Measurements from ENCODE around the gene FGD4. TPM values are rescaled to one million over a fixed set of nuclear protein-coding genes. Genes with fewer than 3 reads are reported as not detected.

The FGD4 gene
- total and polyA plus RNA-seq, 9 of the 15 experiments (the other 6 are each of a cell fraction or from before 2014, with no cell fraction given), result 0.05 to 0.51 (median 0.27) TPM

GRCh38 chr12:32577328-32577727 is 178.0 kb downstream of the FGD4 start:
- Histone ChIP-seq H3K4me1 (replicated peaks in 1 of 2; ENCODE audit: control insufficient read depth in 2 of 2, insufficient read depth in 2 of 2, low read length in 2 of 2) (no peaks in the 10 kb centered on the region), H3K4me3 (no peak overlapping the region), H3K79me2 (ENCODE audit: control insufficient read depth, insufficient read depth, low read length) (no peaks in the 10 kb centered on the region), H3K27ac (ENCODE audit: extremely low read depth, low read depth, low read length) (no peak overlapping the region), H3K9ac (ENCODE audit: insufficient read depth in 1 of 2, low read depth in 2 of 2, low read length in 2 of 2) (no peak overlapping the region), H3K4me2 (ENCODE audit: insufficient read depth, low read length) (no peak overlapping the region), H4K20me1 (replicated peaks; ENCODE audit: control insufficient read depth, insufficient read depth, low read length) (no peaks in the 10 kb centered on the region), H3K9me3 (replicated peaks; ENCODE audit: control insufficient read depth, insufficient read depth, low read depth, low read length) (peaks cover 2% of the 10 kb centered on the region; the same call in 1 of the 2 replicates), H2AFZ (ENCODE audit: low read depth, low read length) (no peak overlapping the region), H3K36me3 (ENCODE audit: control insufficient read depth, insufficient read depth, low read length) (no peaks in the 10 kb centered on the region), H3K27me3 (ENCODE audit: control insufficient read depth in 2 of 2, insufficient read depth in 2 of 2, low read length in 2 of 2) (peaks cover 0 to 8% of the 10 kb centered on the region in 2 experiments; a peak in 2 of 5 replicates), H3K9me1 (ENCODE audit: control insufficient read depth, insufficient read depth, low read length) (no peaks in the 10 kb centered on the region)
- ChIA-PET POLR2A (interaction anchor here (0.6 kb wide), 1 partner anchor 11 kb away, joined by 3 read pairs; no protein-coding TSS in a partner anchor), CTCF (ENCODE audit: low intra/inter-chr PET ratio) (no interaction called here)
- no peak for ATAC-seq
- in situ Hi-C loops (cut with MboI), result no loop called here
- WGBS (ENCODE audit: insufficient coverage, low coverage, missing lambda C conversion rate), result 0% methylated on average over 2 of the region's 2 CpGs
- intact Hi-C loops (cut with micrococcal nuclease), result no loop called here
- no TSS peak for BruUV-seq (replicated peaks)
- DNase-seq (ENCODE audit: extremely low read depth in 1 of 4, low spot score in 3 of 4), result no peak
- FAIRE-seq, result no peak
- TF ChIP-seq DLX4 (CRISPR knock-in tag; IDR thresholded peaks at IDR 0.05) (no peak), ZKSCAN3 (CRISPR knock-in tag; IDR thresholded peaks at IDR 0.05) (no peak), KAT8 (IDR thresholded peaks at IDR 0.05; ENCODE audit: low read depth) (no peak), PTRF (tag; IDR thresholded peaks at IDR 0.05) (no peak), EP400 (IDR thresholded peaks at IDR 0.05) (no peak), CREB3 (tag; conservative IDR thresholded peaks at IDR 0.05; ENCODE audit: low read depth) (no peak), MITF (IDR thresholded peaks at IDR 0.05) (no peak), CHAMP1 (IDR thresholded peaks at IDR 0.05) (no peak), ETS2 (tag; IDR thresholded peaks at IDR 0.05; ENCODE audit: borderline replicate concordance, poor library complexity, severe bottlenecking) (no peak), AFF4 (CRISPR knock-in tag; IDR thresholded peaks at IDR 0.05) (no peak), SRSF1 (IDR thresholded peaks at IDR 0.05; ENCODE audit: low read depth, low read length) (no peak), L3MBTL2 (IDR thresholded peaks at IDR 0.05) (no peak), ZNF764 (CRISPR knock-in tag; IDR thresholded peaks at IDR 0.05; ENCODE audit: low read depth) (no peak), ZNF12 (CRISPR knock-in tag; IDR thresholded peaks at IDR 0.05) (no peak)

All from K562 (cell line).